ENCODE data around the gene ITGB4.

The ITGB4 gene

DNA sequence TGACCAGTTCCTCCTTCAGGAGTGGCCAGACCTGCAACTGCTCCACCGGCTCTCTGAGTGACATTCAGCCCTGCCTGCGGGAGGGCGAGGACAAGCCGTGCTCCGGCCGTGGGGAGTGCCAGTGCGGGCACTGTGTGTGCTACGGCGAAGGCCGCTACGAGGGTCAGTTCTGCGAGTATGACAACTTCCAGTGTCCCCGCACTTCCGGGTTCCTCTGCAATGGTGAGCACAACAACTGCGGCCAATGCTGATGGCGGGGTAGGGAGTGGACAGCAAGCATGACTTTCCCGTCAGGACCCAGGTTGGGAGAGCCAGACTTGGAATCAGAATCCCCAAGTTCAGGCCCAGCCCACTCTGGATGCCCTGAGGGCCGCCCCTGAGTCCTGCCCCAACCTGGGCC lies 12.2 kb downstream of the ITGB4 start:
- DNase-seq = no peak

- no peak for DNase-seq
Measured at GRCh38 chr17:75734674-75735294, 13.5 kb downstream of the ITGB4 start.

- no peak for DNase-seq
Measured at GRCh38 chr17:75736173-75736835, 15.0 kb downstream of the ITGB4 start.

GRCh38 chr17:75737133-75737962 lies 16.1 kb downstream of the ITGB4 start:
- no peak for DNase-seq

- no peak for DNase-seq
Measured at GRCh38 chr17:75738218-75738802, 17.1 kb downstream of the ITGB4 start.

DNA sequence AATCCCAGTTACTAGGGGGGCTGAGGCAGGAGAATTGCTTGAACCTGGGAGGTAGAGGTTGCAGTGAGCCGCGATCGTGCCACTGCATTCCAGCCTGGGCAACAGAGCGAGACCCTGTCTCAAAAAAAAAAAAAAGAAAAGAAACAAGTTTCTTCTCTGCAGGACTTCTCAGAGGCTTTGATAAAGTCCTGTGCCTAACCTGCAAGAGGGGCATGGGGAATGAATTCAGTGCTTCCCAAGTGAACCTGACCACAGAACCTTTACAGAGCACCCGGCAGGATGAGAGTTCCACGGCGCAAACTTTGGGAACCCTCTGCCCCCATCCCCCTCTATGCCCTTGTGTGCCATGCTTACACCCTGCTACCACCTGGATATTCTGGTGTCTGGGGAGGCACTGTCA lies 17.9 kb downstream of the ITGB4 start:
- no peak for DNase-seq

GRCh38 chr17:75739801-75740200 lies 18.5 kb downstream of the ITGB4 start:
- DNase-seq = no peak

GRCh38 chr17:75740215-75740614 lies 19.0 kb downstream of the ITGB4 start:
- DNase-seq = no peak

GRCh38 chr17:75740631-75741077 lies 19.4 kb downstream of the ITGB4 start:
- no peak for DNase-seq

GRCh38 chr17:75742337-75742736 lies 21.1 kb downstream of the ITGB4 start:
- DNase-seq = no peak

DNA sequence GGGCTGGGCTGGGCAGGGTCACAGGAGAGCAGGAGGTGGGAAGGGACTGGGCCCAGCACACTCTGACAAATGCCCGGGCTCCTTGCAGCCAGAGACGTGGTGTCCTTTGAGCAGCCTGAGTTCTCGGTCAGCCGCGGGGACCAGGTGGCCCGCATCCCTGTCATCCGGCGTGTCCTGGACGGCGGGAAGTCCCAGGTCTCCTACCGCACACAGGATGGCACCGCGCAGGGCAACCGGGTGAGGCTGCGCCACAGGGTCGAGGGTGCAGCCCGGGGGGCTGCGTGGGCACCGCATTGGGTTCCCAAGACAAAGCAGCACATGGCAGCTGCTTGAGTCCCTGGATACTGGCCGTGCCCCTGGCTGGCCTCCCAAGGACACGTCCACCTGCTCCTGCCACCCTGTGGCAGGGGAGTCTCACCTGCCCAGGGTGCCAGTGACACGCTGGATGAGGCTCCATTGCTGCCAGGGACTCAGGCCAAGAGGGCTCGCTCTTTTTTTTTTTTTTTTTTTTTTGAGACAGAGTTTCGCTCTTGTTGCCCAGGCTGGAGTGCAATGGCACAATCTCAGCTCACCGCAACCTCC lies 22.5 kb downstream of the ITGB4 start:
- DNase-seq = no peak

- DNase-seq = no peak
Measured at GRCh38 chr17:75748706-75749105, 27.4 kb downstream of the ITGB4 start.

DNA sequence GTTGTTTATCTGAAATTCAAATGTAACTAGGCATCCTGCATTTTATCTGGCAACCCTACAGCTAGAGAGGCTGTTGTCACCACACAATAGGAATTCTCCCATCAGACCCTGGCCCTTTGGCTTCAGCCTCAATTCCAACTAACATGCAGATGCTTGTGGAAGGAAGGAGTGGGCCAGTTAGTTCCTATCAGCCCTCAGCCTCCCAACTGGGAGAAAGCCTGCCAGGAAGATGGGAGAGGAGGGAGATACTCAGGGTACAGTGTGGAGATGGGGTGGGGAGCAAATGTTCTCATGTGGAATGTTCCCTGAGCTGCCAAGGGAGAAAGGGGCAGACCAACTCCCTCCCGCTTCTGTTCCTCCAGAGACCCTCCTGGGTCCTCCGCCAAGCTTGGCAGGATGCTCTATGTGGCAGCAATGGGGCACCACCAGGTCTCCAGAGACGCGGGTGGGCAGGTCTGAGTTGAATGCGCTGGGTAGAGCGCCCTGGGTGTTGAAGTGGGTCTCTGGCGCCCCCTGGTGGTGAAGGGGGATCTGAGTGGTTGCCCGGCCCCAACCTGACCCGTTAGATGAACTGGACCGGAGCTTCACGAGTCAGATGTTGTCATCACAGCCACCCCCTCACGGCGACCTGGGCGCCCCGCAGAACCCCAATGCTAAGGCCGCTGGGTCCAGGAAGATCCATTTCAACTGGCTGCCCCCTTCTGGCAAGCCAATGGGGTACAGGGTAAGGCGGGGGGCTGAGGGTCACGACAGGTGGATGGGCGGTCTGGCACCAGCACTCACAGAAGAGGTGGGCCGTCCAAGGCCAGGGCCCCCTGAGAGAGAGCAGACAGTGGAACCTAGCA lies 28.5 kb downstream of the ITGB4 start:
- peak; percentile 50 for DNase-seq

DNA sequence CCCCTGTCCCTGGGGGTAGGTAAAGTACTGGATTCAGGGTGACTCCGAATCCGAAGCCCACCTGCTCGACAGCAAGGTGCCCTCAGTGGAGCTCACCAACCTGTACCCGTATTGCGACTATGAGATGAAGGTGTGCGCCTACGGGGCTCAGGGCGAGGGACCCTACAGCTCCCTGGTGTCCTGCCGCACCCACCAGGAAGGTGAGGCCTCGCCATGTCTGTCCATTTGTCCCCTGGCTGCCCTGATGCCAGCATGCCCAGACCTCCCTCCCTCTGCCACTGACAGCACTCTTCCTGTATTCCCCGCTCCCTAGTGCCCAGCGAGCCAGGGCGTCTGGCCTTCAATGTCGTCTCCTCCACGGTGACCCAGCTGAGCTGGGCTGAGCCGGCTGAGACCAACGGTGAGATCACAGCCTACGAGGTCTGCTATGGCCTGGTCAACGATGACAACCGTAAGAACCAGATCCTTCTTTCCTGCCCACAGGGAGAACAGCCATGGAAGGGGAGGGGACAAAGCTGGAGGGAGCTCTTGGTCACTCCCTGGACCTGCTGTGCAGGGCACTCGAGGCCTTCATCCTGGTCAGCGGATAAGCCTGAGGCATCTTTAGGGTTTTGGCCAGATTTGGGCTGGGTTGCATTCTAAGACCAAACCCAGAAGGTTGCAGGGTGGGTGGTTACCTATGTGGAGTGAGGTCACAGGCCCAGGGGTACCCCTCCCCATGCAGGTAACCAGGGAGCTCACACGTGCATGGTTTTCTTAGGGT lies 29.6 kb downstream of the ITGB4 start:
- no peak for DNase-seq

DNA sequence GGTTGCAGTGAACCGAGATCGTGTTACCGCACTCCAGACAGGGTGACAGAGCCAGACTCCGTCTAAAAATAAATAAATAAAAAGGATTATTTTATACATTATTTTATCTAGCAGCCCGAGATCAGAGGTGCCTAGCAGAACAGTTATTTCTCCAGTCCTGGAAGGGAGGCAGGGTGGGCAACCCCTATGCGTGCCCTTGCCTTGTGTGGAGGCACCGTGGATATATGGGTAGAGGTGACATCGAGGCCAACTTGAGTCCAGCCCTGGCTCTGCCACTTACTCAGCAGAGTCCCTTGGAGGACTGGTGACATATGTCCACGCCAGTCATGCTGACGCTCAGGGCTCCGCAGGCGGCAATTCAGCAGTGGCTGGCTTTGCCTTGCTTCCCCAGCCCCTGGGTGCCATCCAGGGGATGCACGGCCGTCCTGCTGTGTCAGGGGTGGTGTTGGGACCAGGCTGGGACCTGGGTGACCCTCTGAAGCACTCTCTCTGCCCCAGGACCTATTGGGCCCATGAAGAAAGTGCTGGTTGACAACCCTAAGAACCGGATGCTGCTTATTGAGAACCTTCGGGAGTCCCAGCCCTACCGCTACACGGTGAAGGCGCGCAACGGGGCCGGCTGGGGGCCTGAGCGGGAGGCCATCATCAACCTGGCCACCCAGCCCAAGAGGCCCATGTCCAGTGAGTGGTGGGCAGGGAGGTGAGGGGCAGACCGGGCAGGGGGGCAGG lies 30.6 kb downstream of the ITGB4 start:
- DNase-seq = no peak

GRCh38 chr17:75752405-75752709 lies 31.1 kb downstream of the ITGB4 start:
- DNase-seq = no peak

GRCh38 chr17:75752802-75753513 lies 31.7 kb downstream of the ITGB4 start:
- no peak for DNase-seq

DNA sequence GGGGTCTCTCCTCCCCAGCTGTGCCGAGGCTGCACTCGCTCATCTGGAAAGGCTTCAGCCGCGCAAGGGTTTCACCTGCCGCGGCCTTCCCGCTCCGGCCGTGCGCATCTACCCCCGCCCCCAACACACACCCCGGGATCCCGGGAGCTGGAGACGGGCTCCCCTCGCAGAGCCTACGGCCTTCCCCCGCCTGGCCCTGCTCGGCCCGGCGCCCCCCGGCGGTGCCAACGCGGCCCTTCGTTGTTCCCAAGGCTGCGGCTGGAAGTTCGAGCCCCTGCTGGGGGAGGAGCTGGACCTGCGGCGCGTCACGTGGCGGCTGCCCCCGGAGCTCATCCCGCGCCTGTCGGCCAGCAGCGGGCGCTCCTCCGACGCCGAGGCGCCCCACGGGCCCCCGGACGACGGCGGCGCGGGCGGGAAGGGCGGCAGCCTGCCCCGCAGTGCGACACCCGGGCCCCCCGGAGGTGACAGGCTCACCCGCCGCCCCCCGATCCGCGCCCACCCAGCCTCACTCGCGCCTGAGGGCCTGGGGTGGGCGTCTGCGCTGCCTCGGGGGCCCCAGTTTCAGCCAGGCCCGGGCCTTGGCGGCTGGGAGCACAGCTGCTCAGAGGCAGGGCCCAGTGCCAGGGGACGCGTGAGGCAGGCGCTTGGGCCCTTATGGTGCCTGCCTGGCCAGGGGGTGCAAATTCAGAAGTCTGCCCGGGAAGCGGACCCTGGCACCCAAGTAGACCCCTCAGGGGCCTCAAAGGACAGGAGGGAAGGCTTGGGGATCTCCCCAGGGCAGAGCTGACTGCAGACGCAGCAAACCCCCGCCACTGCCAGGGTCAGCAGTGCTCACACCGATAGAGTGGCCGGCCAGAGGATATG lies 32.5 kb downstream of the ITGB4 start:
- DNase-seq = no peak

Data from NCI-H2107 (cell line).